ENCODE data around the gene MMP28.
A peak's percentile ranks its signal among the peaks of the same experiment; 100 is the strongest.

The MMP28 gene

GRCh38 chr17:35773129-35773528 is 22.3 kb downstream of the MMP28 start:
- in situ Hi-C loops (cut with MboI; ENCODE audit: low sequenced_read_pairs, unreplicated experiment), result no loop called here
- DNase-seq (ENCODE audit: low spot score), result no peak
- no peak for TF ChIP-seq CTCF (IDR thresholded peaks at IDR 0.05; ENCODE audit: borderline replicate concordance, control extremely low read depth, extremely low read depth, insufficient read depth, missing control alignments)

- no peak for DNase-seq (ENCODE audit: low spot score)
- no peak for TF ChIP-seq CTCF (IDR thresholded peaks at IDR 0.05; ENCODE audit: borderline replicate concordance, control extremely low read depth, extremely low read depth, insufficient read depth, missing control alignments)
- in situ Hi-C loops (cut with MboI; ENCODE audit: low sequenced_read_pairs, unreplicated experiment), result no loop called here
These were observed 25.4 kb downstream of the MMP28 start for GRCh38 chr17:35769895-35770486.

GRCh38 chr17:35768797-35769196 is 26.6 kb downstream of the MMP28 start:
- DNase-seq (ENCODE audit: low spot score), result no peak
- in situ Hi-C loops (cut with MboI; ENCODE audit: low sequenced_read_pairs, unreplicated experiment), result no loop called here
- no peak for TF ChIP-seq CTCF (IDR thresholded peaks at IDR 0.05; ENCODE audit: borderline replicate concordance, control extremely low read depth, extremely low read depth, insufficient read depth, missing control alignments)

- TF ChIP-seq CTCF (IDR thresholded peaks at IDR 0.05; ENCODE audit: borderline replicate concordance, control extremely low read depth, extremely low read depth, insufficient read depth, missing control alignments), result peak; percentile 34
- in situ Hi-C loops (cut with MboI; ENCODE audit: low sequenced_read_pairs, unreplicated experiment), result no loop called here
- DNase-seq (ENCODE audit: low spot score), result peak; percentile 72
These were observed 28.4 kb downstream of the MMP28 start for GRCh38 chr17:35766903-35767510.

- no peak for TF ChIP-seq CTCF (IDR thresholded peaks at IDR 0.05; ENCODE audit: borderline replicate concordance, control extremely low read depth, extremely low read depth, insufficient read depth, missing control alignments)
- in situ Hi-C loops (cut with MboI; ENCODE audit: low sequenced_read_pairs, unreplicated experiment), result no loop called here
- DNase-seq (ENCODE audit: low spot score), result no peak
These were observed 29.0 kb downstream of the MMP28 start for GRCh38 chr17:35766489-35766877.

GRCh38 chr17:35765756-35766488 is 29.5 kb downstream of the MMP28 start:
- in situ Hi-C loops (cut with MboI; ENCODE audit: low sequenced_read_pairs, unreplicated experiment), result no loop called here
- TF ChIP-seq CTCF (IDR thresholded peaks at IDR 0.05; ENCODE audit: borderline replicate concordance, control extremely low read depth, extremely low read depth, insufficient read depth, missing control alignments), result no peak
- no peak for DNase-seq (ENCODE audit: low spot score)

Measured in GM13976 (cell line).